SK-N-SH treated with all-trans-retinoic acid at 6 μM for 48 hours (cell line): ENCODE results near the gene TYSND1.

Source experiments
- ATAC-seq: fragments of 200-7000 bp; cut with Tn5 transposase; 3 replicates; pipeline ENCODE4 v1.9.1; 2020; ENCODE audit warnings: mild to moderate bottlenecking, moderate library complexity
- ARNTL ChIP-seq: fragments of 450-650 bp; formaldehyde crosslinking; IDR thresholded peaks from 2 replicates; pipeline ENCODE4 v1.5.0; 2020; ENCODE audit warnings: low read depth, mild to moderate bottlenecking, moderate library complexity, borderline replicate concordance
- BACH2 ChIP-seq: fragments of 250-450 bp; sonication (Bioruptor Pico); IDR thresholded peaks from 2 replicates; pipeline ENCODE4 v1.9.0; 2021; ENCODE audit warnings: mild to moderate bottlenecking, borderline replicate concordance
- CREB5 ChIP-seq: fragments of 250-450 bp; sonication (Bioruptor Pico); IDR thresholded peaks from 2 replicates; pipeline ENCODE4 v1.5.1; 2020; ENCODE audit warnings: low read depth, mild to moderate bottlenecking, moderate library complexity
- CSRNP3 ChIP-seq: fragments of 250-450 bp; sonication (Bioruptor Pico); IDR thresholded peaks from 2 replicates; pipeline ENCODE4 v1.5.1; 2021; ENCODE audit warnings: mild to moderate bottlenecking, moderate library complexity
- GLIS3 ChIP-seq: fragments of 250-450 bp; sonication (Bioruptor Pico); IDR thresholded peaks from 2 replicates; pipeline ENCODE4 v1.5.0; 2020; ENCODE audit warnings: mild to moderate bottlenecking, moderate library complexity
- ISL1 ChIP-seq: fragments of 250-450 bp; sonication (Bioruptor Pico); IDR thresholded peaks from 2 replicates; pipeline ENCODE4 v2.1.2; 2022; ENCODE audit warnings: mild to moderate bottlenecking, moderate library complexity
- OSR1 ChIP-seq: fragments of 250-450 bp; sonication (Bioruptor Pico); IDR thresholded peaks from 2 replicates; pipeline ENCODE4 v1.8.0; 2022; ENCODE audit warnings: moderate library complexity, mild to moderate bottlenecking, inconsistent platforms
- PATZ1 ChIP-seq: fragments of 250-450 bp; sonication (Bioruptor Pico); IDR thresholded peaks from 2 replicates; pipeline ENCODE4 v1.8.0; 2020; ENCODE audit warnings: mild to moderate bottlenecking, moderate library complexity, borderline replicate concordance
- POU6F1 ChIP-seq: fragments of 250-450 bp; sonication (Bioruptor Pico); IDR thresholded peaks from 2 replicates; pipeline ENCODE4 v1.8.0; 2021; ENCODE audit warnings: low read depth, mild to moderate bottlenecking, moderate library complexity, borderline replicate concordance
- RARB ChIP-seq: fragments of 250-450 bp; sonication (Bioruptor Pico); IDR thresholded peaks from 2 replicates; pipeline ENCODE4 v1.8.0; 2021; ENCODE audit warnings: mild to moderate bottlenecking, moderate library complexity
- SNAI2 ChIP-seq: fragments of 250-450 bp; sonication (Bioruptor Pico); IDR thresholded peaks from 2 replicates; pipeline ENCODE4 v1.5.0; 2020; ENCODE audit warnings: mild to moderate bottlenecking, moderate library complexity
- TCF4 ChIP-seq: fragments of 250-450 bp; sonication (Bioruptor Pico); IDR thresholded peaks from 2 replicates; pipeline ENCODE4 v1.8.0; 2021; ENCODE audit warnings: mild to moderate bottlenecking, moderate library complexity, borderline replicate concordance
- TSHZ2 ChIP-seq: fragments of 250-450 bp; sonication (Bioruptor Pico); IDR thresholded peaks from 2 replicates; pipeline ENCODE4 v1.5.0; 2020; ENCODE audit warnings: mild to moderate bottlenecking, moderate library complexity
- ZC3H10 ChIP-seq: fragments of 250-450 bp; sonication (Bioruptor Pico); IDR thresholded peaks from 2 replicates; pipeline ENCODE4 v1.5.1; 2021; ENCODE audit warnings: mild to moderate bottlenecking, moderate library complexity
- ZFP3 ChIP-seq: fragments of 250-450 bp; sonication (Bioruptor Pico); IDR thresholded peaks from 2 replicates; pipeline ENCODE4 v1.5.0; 2020; ENCODE audit warnings: mild to moderate bottlenecking, moderate library complexity
- ZFP30 ChIP-seq: fragments of 450-650 bp; formaldehyde crosslinking; IDR thresholded peaks from 2 replicates; pipeline ENCODE4 v1.5.0; 2022; ENCODE audit warnings: mild to moderate bottlenecking, moderate library complexity
- ZNF565 ChIP-seq: fragments of 450-650 bp; formaldehyde crosslinking; conservative IDR thresholded peaks from 2 replicates; pipeline ENCODE4 v1.5.0; 2020; ENCODE audit warnings: low read depth, mild to moderate bottlenecking, moderate library complexity
- ZNF70 ChIP-seq: fragments of 450-650 bp; formaldehyde crosslinking; IDR thresholded peaks from 2 replicates; pipeline ENCODE4 v1.5.0; 2020; ENCODE audit warnings: mild to moderate bottlenecking, moderate library complexity
- ZNF8 ChIP-seq: fragments of 450-650 bp; formaldehyde crosslinking; IDR thresholded peaks from 2 replicates; pipeline ENCODE4 v1.5.0; 2020; ENCODE audit warnings: mild to moderate bottlenecking, moderate library complexity

The TYSND1 gene

GRCh38 chr10:70132098-70133029, 14.1 kb downstream of the TYSND1 start, which contains the start of gene AIFM2:
Gene AIFM2, minus strand, starts transcription at chr10:70132825. Its CDS starts 8,741 bp downstream, at chr10:70124084.
- ATAC-seq: peak; percentile 84
- TF ChIP-seq ZNF70 (no peak), RARB (no peak), ZFP3 (CRISPR knock-in tag) (no peak), ISL1 (CRISPR knock-in tag) (no peak), PATZ1 (CRISPR knock-in tag) (no peak), GLIS3 (CRISPR knock-in tag) (no peak), SNAI2 (CRISPR knock-in tag) (no peak)

GRCh38 chr10:70131560-70131937, 15.0 kb downstream of the TYSND1 start:
- ATAC-seq: no peak

GRCh38 chr10:70130878-70131559, 15.5 kb downstream of the TYSND1 start:
- no peak for TF ChIP-seq OSR1 (CRISPR knock-in tag)
- no peak for TF ChIP-seq POU6F1 (CRISPR knock-in tag)
- no peak for TF ChIP-seq ZNF8 (CRISPR knock-in tag)
- no peak for TF ChIP-seq BACH2
- TF ChIP-seq CSRNP3 (CRISPR knock-in tag): no peak
- TF ChIP-seq TSHZ2: no peak
- no peak for TF ChIP-seq ZFP30 (CRISPR knock-in tag)
- TF ChIP-seq SNAI2 (CRISPR knock-in tag): no peak
- no peak for TF ChIP-seq GLIS3 (CRISPR knock-in tag)

More at GRCh38 chr10:70131560-70131937, 15.0 kb downstream of the TYSND1 start:
- no peak for TF ChIP-seq ARNTL (CRISPR knock-in tag)
- TF ChIP-seq ZFP3 (CRISPR knock-in tag): no peak
- no peak for TF ChIP-seq ISL1 (CRISPR knock-in tag)
- TF ChIP-seq OSR1 (CRISPR knock-in tag): no peak
- no peak for TF ChIP-seq ZNF70
- TF ChIP-seq ZNF565: no peak
- TF ChIP-seq ZC3H10 (CRISPR knock-in tag): no peak
- no peak for TF ChIP-seq CREB5 (CRISPR knock-in tag)
- TF ChIP-seq BACH2: no peak
- no peak for TF ChIP-seq TCF4 (CRISPR knock-in tag)
- TF ChIP-seq ZFP30 (CRISPR knock-in tag): no peak
- no peak for TF ChIP-seq RARB

More at GRCh38 chr10:70130878-70131559, 15.5 kb downstream of the TYSND1 start:
- ATAC-seq: no peak
